NAMALWA (cell line): ENCODE measurements around the gene TRIM28.
"Not testable (repeated sequence)": the region's sequence is repeated elsewhere in the genome, so short reads cannot be mapped to it uniquely, and the experiment has no call there.

ENCODE experiments used
- DNase-seq: peaks from one replicate; pipeline ENCODE4 v3.0.0-alpha.2; 2015; ENCODE audit warnings: low spot score

Gene TRIM28

GRCh38 chr19:58543826-58544590, at the start of gene TRIM28:
Gene TRIM28, plus strand, starts transcription at chr19:58544064. Its CDS starts 694 bp downstream, at chr19:58544758.
- peak; percentile 99 for DNase-seq

GRCh38 chr19:58497634-58498170, 46.2 kb upstream of the TRIM28 start:
- no peak for DNase-seq

DNA sequence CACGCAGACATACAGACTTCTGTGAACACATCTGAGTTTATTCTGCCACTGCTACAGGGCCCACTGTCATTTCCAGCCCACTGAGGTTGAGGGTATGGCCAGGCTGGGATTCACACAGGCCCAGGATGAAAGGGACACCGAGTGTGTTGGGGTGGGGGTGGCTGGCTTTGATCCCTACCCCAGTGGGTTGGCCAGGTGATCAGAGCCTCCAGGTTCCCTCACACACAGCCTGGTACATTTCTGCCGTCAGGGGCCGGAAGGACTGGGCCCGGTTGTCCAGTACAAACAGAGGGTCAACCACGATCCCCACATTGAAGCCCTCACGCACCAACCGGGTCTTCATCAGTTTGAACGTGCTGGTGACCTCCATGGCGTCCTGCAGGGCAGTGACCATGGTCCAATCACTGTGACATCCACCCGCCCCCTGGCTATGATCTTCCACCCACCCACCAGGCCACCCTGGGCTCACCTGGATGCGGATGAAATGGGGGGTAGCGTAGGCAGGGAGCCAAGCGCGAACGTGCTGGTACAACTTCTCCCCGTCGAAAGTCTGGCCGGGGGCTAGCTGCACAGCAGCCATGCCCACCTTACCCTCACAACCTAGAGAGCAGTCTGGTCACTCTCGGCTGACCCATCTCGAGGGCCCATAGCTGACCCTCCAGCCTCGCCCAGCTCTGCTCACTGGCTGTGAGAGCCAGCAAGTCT, 45.4 kb upstream of the TRIM28 start:
- no peak for DNase-seq

GRCh38 chr19:58499021-58499927, 44.6 kb upstream of the TRIM28 start:
- DNase-seq = peak; percentile 99

DNA sequence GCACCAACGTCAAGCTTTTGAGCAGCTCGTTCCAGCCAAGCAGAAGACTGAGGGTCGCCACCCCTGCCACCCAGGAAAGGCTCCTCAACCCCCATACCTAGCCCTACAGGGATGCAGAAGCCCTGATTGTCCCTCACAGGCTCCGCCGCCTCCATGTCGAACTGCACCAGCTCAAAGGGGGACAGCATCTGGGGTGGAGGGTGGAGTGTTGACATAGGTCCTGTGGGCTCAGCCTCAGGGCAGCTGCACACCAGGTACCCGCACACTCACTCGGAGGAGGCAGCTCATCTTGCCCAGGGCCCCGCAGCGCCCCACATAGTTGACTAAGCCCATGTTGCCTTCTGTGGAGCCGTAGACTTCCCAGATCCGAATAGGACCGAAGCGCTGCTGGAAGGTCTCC, 43.6 kb upstream of the TRIM28 start:
- DNase-seq = no peak

- not testable (repeated sequence) for DNase-seq
Measured at GRCh38 chr19:58507602-58508223, 36.2 kb upstream of the TRIM28 start.

DNA sequence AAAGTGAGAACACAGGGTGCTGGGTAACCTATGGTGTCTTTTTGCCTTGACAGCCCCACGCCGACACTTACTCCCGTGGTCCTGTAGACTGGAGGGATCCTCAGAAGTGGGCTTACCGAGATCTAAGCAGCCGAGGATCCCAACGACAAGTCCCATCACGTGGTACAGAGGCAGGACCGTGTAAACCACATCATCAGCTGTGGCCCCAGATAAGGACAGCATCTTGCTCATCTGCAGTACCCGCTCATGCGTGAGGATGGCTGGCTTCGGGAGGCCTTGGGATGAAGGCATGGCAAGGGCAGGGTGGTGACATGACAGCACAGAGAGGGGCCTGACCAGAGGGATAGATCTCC, 34.2 kb upstream of the TRIM28 start:
- no peak for DNase-seq

- no peak for DNase-seq
Measured at GRCh38 chr19:58510084-58510862, 33.6 kb upstream of the TRIM28 start.

DNA sequence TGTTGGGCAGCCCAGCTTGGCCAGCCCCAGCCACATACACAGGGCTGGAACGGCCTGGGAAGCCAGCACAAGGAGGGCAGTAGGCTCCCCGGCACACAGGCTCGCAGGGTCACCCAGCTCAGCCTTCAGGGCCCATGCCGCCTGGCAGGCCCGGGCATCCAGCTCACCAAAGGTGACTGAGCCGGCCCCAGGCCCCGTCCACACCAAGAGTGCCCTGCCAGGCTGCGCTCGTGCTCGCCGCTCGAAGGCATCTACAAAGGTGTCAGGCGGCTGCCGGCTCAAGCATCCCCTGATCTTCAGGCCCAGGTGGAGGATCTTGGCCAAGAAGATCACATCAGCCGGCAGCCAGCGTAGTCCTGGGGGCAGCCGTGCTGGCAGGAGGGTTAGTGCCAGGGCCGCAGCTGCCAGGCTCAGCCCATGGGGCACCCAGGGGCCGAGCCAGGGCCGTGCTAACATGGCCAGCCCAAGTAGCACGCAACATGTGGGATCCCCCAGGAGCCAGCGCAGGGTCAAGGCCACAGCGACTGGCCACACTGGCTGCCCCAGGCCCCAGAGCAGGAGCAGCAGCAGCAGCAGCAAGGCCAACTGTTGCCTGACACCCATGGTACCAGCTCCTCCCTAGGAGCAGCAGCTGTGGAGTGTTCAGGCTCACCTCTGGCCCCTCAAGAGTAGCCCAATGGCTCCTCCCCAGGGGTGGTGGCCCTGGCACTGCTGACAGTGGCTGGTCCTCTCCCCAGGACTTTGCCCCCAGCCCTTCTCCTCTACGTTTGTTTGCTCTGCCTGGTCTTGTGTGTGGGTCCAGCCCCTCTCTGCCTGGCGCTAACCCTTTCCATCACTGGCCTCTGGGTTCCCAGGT, 32.3 kb upstream of the TRIM28 start, which contains the start of gene SLC27A5:
TSS of gene SLC27A5 (minus strand) at position 640 of the 856 bp plus-strand sequence. CDS start at position 603, 37 bp downstream.
- no peak for DNase-seq

DNA sequence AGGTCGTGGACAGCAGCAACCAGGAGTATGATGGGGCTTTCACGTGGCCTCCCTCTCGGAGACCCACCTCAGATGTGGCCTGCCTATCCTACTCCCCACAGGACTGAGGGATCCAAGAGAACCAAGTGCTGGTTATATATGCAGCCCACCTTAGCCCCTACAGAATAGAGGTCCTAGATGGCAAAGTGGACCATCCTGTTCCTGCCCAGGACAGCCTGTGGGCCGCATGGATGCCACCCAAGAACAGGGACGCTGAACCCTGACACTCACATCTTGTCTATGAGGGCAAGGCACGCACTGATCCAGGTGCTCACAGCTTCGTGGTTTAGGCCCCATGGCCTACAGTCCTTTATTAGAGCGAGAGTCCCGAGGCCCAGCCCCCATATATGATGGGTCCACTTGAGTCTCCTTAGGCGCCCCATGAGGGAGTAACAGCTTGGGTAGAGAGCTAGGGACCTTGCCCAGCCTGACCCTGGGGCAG, 30.6 kb upstream of the TRIM28 start:
- DNase-seq = no peak

DNA sequence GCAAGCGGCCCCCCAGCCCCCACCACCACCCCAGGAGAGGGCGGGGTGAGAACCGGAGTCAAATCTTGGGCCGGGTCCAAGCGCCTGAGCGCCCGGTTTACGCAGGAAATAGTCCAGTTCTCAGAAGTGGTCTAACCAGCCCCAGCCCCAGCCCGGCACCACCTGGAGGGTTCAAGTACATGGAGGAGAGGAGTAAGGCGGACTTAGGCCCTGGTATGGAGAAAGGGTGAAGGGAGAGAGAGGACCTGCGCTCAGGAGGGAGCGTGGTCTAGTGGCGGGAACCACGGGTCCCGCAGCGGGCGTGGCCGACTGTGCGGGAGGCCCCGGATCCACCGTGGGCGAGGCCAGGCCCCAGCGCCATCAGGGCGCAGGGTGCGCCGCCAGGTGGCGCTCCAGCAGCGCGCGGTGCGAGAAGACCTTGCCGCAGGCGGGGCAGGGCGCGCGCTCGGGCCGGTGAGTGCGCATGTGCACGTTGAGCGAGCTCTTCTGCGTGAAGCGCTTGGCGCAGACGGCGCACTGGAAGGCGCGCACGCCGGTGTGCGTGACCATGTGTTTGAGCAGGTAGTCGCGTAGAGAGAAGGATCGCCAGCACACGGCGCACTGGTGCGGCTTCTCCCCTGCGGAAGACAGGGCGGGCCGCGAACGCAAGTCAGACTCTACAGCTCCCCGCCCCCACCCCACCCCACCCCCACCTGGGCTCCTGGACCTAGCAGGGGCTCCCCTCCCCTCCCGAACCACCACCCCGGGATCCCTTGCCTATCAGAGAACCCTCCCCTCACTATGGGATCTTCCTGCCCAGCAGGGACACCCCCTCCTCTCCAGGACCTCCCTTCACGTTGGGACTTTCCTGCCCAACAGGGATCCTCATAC, 29.9 kb upstream of the TRIM28 start:
- DNase-seq = peak; percentile 96

- no peak for DNase-seq
Measured at GRCh38 chr19:58514564-58515022, 29.3 kb upstream of the TRIM28 start.

GRCh38 chr19:58515259-58515658, 28.6 kb upstream of the TRIM28 start:
- no peak for DNase-seq

DNA sequence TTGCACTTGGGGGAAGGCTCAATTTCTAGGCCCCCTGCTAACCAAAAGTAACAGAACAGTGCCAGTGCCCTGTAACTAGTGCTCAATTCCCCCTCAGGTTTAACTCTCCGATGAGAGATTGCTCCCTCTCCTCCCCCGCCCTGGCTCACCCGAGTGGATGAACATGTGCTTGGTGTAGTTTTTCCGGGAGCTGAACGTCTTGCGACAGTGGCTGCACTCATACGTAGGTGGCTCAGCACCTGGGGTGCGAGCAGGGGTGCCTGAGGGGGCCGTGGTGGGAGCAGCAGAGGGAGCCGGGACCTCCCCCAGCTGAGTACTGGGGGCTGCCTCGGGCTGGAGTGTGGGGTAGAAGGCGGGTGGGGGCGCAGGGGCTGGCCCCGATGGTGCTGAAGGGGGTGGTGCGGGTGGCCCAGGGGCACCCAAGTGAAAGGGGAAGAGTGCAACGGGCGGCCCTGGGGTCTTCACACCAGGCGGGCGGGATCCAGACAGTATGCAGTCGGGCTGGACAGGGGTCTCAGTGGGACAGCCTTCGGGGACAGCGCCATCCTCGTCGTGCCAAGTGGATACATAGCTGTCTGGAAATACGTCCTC, 27.5 kb upstream of the TRIM28 start:
- no peak for DNase-seq

GRCh38 chr19:58516964-58517833, 26.7 kb upstream of the TRIM28 start:
- DNase-seq = no peak

DNA sequence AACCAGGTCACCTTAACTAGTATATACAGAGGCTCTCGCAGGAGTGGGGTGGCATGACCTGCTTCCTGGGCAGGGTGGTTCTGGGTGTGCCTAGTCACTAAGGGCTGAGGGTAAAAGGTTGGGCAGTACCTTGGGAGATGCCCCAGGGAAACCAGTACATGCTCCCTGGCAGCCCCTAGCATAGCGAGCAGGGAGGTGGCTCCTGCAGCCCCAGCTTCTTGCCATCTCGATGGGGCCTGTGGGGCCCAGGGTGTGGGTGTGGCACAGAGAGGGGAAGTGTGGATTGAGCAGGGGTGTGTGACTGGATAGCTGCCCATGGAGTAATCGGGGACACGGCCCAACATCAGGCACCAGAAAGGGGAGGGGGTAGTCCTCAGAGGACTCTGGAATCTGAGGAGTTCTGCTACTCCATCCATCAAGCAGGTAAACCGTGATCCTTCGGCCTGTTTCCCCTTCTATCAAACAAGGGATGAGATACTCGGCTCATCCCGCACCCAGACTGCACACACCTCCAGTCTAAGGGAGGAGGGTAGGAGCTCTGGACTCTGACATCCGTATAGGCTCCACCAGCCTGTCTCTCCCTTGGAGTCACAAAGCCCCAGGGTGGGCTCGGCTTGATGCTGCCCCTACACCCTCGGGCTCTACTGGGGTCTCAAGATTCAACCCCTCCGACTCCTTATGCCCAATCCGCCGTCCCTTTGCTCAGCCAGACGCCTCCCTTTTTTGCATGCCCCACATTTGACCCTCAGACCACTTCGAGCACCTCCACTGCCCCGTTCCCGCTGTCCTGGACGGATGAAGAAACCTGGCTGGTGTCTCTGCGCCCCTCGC, 25.4 kb upstream of the TRIM28 start:
- no peak for DNase-seq

DNA sequence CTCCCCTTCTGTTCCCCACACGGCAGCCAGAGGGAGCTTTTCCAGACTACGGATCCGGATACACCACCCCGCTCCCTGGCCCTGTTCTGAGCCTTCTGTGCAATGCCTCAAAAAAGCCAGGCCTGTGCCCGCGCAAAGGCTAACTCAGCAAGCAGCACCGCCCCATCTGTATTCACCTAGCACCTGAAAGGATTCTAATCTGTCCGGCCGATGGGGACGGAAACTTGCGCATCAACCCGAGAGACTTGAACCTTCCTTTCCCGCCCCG, 24.8 kb upstream of the TRIM28 start:
- peak; percentile 73 for DNase-seq
